HG02571 (cell line): ENCODE measurements around the gene NDRG2.

Source experiments
- ATAC-seq: cut with Tn5 transposase; IDR thresholded peaks from one replicate; pipeline ENCODE4 v1.9.1; 2021; ENCODE audit warnings: mild to moderate bottlenecking, moderate library complexity; ENCODE audit not compliant: unreplicated experiment

The NDRG2 gene

DNA sequence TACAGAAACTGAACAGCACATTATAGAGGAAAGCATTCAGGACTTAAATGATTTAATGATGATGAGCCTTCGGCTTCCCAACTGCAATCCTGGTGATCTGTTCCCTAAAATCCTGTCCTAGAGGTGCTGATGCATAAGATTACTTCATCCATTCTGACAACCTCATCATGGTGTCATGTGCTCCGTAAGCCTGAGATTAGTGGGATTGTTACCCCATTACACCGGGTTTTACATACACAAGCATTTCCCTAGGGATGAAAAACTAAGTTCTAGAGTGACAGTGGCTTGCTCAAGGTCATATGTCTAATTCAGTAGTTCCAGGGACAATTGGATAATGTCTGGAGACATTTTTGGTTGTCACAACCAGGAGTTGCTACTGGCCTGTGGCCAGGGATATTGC lies 12.3 kb upstream of the NDRG2 start:
- no peak for ATAC-seq

DNA sequence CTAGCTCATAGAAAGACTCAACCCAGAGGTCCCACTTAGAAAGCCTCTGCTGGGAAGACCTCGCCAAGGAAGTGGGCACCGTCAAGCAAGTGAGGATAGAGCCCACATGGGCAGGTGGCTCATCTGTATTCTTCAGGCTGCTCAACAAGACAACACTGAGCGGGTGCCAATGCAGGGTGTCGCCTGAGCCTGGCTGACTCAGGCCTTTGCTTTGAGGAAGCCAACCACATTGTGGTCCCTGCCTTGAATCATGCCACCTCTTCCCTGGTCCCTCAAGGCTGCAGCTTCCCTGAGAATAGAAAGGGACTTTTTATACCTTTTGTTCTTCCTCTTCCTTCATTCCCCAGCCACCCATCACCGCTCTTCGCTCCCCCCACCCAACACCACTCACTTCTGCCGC lies 11.9 kb upstream of the NDRG2 start:
- ATAC-seq, result no peak

DNA sequence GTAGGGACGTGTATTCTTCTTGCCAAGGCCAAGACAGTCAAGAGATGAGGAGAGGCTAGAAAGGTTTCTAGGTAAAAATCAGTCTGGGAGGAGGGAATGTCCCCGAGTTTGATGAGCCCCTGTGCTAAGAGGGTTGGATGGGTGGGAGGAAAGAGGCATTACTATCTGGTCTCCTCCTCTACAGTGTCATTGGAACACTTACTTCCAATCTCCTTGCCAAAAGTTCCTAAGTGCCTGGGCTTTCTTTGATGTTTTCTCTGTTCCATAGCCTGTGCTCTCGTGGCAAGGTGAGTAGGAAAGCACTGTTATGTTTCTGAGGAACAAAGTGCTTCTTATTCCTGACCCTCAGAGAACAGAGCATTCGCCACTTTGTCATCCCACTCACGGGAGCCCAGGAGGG lies 9.8 kb upstream of the NDRG2 start, which contains the start of gene RNASE13:
RNASE13 (minus strand) TSS at position 101 of the 400 bp plus-strand sequence. CDS start 519 bp downstream, outside the sequence.
- no peak for ATAC-seq

DNA sequence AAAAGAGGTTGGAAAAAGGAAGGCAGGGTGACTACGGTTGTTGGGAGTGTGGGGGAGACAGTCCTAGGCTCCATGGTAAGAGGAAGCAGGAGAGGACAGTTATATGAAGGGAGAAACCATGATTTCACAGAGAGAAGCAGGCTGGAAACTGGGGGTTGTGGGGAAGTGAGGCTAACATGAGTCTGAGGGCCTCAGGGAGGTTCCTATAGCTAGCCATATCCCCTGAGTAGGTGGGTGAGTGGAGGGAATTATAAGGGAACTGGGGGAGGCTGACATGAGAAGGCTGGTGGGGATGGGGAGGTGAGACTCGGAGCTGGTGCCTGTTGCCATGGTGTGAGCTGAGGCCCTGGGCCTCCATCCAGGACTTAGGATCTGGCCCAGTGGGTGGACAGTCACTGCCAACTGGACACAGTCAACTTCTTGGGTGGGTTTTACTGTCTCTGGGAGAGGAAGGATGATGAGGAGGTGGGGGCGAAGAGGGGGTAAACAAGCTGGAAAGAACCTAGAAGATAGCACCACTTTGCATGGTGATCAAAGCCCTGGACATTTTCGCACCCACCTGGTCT lies 8.4 kb upstream of the NDRG2 start:
- no peak for ATAC-seq

DNA sequence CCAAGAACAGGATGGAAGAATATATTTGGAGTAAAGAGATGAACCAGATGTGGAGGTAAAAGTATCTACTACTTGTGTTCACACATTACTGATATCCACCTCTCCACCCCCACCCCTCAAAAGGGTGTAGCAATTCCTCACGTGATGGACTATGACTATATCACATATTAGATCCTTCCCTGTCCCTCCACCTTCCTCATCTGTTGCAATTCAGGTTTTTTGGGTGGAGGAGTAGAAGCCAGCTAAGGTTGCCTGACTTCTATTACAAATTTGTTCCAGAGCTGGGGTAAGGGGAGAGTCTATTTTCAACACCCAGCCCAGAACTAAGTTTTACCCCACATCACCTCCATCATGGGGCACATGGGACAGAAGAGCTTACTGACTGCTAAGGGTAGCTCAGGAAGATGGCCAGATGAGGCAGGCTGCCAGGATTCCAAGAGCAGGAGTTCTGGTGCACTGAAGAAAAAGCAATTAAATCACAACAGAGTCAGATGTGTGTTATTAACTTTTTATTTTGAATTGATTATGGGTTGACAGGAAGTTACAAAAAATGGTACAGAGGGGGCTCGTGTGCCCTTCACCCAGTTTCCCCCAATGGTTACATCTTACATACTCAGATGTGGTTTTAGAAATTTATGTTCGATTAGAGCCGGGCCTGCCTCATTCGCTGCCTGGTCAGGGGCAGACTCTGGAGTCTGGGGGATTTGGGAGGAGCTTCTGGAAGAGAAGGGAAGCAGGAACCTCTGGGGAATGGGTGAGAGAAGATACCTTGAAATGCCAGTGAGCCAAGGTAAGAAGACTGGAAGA lies 7.7 kb upstream of the NDRG2 start:
- no peak for ATAC-seq

DNA sequence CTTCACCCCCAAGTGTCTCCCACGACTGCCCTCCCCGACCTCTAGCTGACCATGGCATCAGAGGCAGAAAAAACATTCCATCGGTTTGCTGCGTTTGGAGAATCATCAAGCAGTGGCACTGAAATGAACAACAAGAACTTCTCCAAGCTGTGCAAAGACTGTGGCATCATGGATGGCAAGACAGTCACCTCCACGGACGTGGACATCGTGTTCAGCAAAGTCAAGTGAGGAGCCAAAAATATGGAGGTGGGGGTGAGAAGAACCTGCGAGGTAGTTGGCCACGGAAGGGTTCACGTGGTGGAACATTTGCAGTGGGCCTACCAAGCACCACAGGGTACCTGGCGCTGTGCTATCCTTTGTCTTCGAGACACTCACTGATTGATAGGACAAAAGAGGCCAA lies 5.7 kb upstream of the NDRG2 start:
- ATAC-seq, result no peak

DNA sequence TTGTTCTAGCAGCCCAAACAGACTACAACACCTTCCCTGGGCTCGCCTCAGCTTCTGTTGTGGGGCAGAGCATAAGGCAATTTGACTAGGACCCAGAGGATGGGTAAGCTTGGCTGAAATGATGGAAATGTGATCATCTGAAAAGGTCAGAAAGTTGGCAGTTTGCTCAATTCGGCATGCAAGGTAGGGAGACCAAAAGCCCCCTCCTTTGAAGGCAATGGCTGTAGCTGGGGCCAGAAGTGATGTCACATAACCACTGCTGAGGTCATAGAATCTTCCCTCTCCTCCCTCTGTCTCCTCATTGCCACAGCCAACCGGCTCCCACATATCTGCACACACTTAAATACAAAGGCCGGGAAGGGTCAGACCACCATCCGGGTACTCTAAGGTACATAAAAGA lies 5.1 kb upstream of the NDRG2 start, which contains the start of gene TPPP2:
TPPP2 (plus strand) TSS at position 301 of the 400 bp plus-strand sequence. CDS start 365 bp downstream, outside the sequence.
- no peak for ATAC-seq

DNA sequence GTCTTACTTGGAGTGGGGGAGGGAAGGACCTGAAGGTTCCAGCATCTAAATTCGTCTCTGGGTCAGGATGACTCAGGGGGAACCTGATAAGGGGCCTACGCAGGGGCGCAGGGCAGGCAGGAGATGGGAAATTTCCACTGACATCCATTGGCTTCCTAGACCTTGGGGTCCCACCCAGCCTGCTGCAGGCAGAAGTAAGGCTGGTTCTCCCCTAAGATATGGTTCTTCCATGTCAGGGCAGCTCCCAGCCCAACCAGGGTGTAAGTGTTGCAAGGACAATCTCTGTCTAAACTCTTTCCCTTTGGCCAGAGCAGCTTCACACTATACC lies 2.1 kb upstream of the NDRG2 start:
- no peak for ATAC-seq

DNA sequence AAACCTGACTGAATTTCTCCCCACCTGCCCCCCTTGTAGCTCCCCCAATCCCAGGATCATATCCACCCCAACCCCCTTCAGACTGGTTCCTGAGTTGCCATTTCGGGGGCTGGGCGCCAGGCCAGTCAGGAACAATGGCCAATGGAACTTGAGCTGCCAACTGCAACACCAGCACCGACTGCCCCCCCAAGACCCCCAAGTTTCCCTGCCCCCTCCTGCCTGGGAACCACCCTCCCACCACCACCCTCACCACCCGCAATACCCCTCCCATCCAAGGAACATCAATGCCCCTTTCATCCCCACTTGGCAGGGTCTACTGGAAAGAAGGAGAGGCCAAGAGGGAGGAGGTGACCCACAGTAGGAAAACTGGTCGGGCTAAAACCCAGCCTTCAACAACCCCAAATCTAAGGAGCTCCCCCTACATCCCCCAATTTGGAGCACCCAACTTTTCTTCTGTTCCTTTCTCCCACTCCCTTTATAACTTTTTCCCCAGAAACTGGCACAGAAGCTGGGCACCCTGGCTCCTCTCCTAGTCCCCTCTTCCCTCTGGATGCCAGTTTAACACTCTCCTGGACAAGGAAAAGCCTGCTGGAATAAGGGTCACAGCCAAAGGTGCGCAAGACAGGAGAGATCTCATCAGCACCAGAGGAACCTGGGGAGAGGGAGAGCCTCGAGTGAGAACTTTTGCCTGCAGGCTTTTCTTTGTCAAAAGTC lies 1.6 kb upstream of the NDRG2 start:
- ATAC-seq, result no peak

DNA sequence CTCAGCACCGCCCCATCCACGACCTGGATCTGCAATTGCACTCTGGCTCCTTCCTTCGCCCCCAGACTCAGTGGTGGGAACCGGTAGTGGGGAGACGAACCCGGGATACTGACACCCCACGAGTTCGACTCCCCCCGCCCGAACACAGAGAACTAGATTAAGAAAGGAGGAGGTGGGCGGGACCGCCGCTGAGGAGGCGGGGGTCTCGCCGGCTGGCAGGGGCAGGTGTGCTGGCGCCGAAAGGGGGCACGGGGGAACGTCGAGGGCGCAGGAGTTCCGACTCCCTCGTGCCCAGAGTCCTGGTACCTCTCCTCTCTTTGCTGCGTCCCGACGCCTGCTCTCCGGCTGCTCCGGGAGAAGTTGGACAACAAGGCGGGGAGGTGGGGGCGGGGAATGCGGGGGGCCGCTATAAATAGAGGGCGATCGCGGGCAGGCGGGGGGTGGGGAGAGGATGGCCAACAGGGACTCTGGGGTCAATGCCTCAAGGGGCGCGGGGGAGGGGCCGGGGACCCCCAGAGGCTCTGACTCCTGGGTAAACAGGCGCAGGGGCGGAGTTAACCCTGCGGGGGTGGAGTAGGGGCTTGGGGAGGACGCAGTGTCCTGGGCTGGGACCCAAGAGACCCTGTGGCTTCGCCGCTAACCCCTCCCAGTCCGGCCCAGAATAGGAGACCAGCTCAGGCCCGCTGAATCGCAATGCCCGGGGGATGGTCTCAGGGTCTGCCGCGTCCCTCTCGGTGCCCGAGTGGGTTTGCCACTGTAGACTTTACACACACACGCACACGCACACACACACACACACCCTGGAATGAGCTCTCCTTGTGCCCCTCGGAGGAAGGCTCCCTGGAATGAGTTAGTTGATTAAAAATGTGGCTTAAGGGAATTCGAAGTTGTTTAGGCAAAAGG lies 761 bp upstream of the NDRG2 start:
- no peak for ATAC-seq

DNA sequence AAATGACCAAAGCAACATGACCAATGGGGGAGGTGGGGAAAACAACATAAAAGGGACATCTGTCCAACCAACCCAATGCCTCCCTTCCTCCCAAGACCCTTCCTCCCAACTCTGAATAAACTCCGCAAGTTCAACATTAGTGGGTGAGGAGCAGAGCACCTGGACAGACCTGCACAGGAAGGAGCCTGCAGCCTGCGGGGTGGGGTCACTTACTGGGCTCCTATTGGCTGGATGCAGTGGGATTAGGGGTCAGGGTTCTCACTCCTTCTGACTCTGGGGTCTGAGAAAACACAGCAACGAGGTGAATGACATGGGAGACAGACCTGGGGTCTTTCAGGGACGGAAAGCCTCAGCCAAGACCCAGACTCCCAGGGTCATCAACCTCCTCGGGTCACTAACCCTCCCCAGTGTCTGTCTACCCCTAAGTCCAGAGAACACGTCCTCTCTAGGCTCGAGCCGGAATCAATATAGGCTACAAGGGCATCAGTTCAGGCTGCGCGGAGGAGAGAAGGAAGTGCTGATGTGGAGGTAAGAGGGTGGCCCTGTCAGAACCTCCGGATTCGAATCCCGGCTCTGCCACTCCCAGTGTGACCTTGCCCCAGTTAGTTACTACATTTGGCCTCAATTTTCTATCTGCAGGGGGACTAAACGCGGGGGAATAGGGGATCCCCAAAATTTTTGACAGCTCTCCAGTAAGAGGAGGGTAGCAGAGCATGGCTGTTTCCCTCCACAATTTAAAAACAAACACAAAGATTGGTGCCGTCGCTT lies 860 bp downstream of the NDRG2 start:
- no peak for ATAC-seq

DNA sequence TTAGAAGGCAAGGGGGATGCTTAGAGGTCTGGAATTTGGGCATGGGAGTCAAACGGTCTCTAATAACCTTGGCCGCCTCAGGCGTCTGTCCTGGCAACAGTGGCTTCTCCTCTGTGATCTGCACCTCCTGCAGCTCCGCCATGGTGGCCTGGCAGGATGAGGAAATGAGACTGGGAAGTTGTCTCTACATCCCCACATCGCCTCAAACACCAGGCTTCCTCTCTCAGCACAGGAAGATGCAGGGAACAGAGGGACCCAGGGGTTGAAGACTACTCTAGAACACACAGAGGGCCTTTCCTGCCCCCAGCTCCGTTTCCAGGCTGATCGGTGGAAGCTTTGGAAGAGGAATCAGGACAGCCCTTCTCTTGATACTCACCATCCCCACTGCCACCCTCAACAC lies 1.7 kb downstream of the NDRG2 start:
- ATAC-seq, result no peak

DNA sequence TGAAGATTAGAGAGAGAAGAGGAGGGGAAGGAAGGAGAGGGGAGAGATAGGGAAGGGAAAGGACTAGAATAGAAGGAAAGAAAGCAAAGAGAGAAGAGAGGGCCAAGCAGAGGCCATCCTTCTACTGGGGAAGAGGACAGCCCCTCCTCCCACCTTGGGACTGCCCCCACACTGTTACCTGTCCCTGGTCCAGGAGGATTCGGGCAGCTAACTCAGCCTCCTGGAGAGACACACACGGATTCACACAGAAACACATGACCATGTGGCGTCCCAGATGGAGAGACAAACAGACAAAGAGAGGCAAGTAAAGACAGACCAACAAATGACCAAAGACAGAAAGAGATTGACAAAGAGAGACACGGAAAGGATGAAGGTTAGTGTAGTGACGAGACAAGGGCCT lies 2.2 kb downstream of the NDRG2 start:
- no peak for ATAC-seq

DNA sequence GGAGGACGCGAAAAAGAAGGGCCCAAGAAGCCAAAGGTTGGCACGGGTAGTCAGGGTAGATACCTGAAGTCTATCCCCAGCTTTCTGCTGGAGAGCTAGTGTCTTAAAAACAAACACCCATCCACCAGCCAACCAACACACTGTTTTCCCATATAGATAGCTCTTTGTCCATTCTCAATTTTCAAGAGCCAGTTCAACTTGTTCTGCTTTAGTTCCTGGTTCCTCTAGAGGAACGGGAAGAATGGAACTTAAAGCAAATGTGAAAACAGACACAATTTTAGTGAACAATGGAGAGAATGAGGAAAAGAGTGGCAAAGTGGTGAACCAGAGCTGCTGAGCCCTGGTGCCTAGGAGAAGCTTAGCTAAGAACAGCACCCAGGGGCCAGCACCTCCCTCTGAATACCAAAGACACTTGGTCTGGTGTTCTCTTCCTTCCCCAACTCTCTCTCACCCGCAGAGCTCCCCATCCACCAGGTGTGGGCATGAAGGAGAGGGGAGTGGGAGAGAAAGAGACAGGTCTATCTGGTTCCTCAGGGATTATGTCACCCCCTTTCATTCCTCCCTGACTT lies 3.8 kb downstream of the NDRG2 start:
- no peak for ATAC-seq

DNA sequence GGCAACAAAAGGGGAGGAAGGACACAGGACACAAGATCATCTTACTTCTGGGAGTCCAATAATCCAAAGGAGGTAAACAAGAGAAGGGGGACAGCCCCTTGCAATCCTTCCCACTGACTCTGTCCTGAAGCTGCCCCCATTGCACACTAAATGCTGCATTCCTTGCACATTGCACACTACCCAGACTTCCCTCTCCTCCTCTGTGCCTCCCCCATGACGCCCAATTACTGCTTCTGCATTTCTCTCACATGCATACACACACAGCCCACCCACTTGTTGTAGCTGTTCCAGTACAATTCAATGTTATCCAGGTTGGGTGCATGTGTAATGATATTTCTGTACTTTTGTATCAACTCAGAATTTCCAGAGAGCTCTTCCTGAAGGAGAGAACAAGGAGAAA lies 5.5 kb downstream of the NDRG2 start:
- ATAC-seq, result no peak

DNA sequence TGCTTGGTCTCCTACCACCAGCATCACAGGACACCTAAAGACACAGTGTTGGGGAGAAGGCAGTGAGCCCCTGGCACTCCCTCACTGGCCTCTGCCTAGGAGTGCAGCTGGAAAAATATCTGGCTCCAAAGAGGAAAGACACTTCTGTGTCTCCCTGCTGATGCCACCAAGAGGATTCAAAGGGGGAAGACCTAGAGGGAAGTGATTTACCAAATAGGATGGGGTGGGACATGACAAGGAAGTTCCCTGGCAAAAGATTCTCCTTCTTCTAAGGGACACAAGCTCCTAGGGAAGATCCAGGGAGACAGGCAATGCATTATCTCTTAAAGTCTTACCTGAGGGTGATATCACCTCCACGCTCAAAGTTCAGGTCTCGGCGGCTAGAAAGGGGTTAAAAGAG lies 6.1 kb downstream of the NDRG2 start:
- ATAC-seq, result no peak

DNA sequence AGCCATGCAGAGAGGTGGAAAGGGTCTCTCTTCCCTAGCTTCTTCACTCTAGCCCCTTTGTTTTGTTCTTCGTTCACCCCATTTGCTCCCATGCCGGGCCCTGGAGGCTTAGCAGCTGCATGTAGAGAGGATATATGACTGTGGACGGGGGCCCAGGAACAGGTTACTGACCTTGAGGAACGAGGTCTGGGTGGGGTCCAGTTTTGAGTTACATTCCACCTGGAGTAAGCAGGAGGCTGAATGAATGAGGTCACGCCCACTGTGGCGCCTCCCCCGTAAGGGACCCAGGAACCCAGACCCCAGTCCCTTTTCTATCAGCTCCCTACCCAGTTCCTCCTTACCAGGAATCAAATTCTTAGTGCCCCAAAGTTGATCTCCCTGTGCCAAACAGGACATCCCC lies 6.6 kb downstream of the NDRG2 start:
- ATAC-seq, result no peak

DNA sequence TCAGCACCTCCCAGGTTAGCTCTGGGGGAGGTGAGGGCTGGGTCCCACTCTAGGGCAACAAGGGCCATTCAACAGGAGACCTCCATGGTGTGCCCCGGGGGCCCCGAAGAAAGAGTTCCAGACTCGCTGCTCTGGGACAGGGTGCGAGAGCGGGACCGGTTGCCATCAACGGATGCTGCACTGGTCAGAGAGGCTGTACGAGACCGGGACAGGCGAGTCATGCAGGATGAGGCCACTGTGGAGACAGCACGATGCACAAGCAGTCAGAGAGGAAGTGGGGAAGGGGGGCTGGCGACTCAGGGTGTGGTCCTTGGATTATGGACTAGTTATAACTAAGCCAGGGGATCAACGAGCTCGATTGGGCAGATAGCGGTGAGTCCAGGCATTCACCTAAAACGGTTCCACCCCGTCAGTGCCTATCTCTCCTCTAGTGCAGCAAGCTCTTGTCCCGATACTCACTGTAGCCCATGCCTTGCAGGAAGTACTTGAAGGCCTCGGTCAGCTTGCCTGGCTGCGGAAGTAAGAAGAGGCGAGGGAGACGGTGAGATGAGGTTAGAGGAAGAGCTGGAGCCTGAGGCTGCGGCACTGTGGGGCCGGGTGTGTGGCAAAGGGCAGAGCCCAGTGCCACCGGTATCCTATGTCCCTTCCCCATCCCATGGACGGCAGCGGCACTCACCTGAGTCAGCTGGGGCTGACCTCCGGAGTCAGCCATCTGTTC lies 7.2 kb downstream of the NDRG2 start:
- ATAC-seq, result no peak

DNA sequence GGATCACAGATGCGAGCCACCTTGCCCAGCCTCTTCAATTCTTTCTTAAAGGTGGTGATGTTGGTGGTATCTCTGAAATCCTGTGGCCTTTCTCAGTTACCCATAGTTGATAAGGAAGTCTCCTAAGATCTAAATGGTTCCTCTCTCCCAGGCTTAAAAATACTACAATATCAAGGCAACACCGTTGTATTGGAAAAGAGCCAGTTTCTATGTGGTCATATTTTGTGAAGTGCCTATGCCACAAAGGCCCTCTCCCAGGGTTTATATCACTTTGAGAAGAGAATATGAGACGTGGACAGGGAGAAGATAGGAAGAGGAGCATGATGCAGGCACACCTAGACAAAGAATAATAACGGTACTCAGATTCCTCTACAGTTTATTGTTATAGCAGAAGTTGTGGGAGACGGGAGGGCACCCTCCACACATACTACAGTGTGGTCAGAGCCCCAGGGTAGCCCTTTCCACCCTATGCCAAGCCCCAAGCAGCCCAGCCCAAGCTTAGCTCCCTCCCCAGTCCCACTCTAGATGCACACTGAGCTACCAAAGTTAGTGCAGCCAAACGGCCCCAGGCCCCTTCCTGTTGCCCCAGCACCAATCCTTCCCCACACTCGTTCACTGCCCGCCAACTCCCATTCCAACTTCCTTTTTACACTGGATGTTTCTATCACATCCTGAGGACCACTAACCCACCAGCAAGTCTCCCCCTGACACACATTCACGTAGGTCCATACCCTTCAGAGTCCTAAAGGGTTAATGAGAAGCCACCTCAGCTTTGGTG lies 8.3 kb downstream of the NDRG2 start:
- ATAC-seq, result no peak
